Endothelial cell (in vitro differentiated cells): ENCODE results near the gene GALNT1. TPM values are rescaled to one million over a fixed set of nuclear protein-coding genes. Genes with fewer than 3 reads are reported as not detected.
A peak's percentile ranks its signal among the peaks of the same experiment; 100 is the strongest.

Experiments used
- DNase-seq: peaks from one replicate; pipeline ENCODE4 v3.0.0; 2021; ENCODE audit warnings: low spot score
- H3K27ac Mint-ChIP-seq: one replicate; pipeline ENCODE4 v1.8.0; 2021; ENCODE audit warnings: mixed read lengths, inconsistent platforms; ENCODE audit not compliant: unreplicated experiment
- H3K27me3 Mint-ChIP-seq: one replicate; pipeline ENCODE4 v1.8.0; 2021; ENCODE audit warnings: mild to moderate bottlenecking, moderate library complexity, mixed read lengths, inconsistent platforms; ENCODE audit not compliant: unreplicated experiment
- H3K36me3 Mint-ChIP-seq: one replicate; pipeline ENCODE4 v1.8.0; 2021; ENCODE audit warnings: mild to moderate bottlenecking, low read depth, mixed read lengths, inconsistent platforms; ENCODE audit not compliant: unreplicated experiment
- H3K4me1 Mint-ChIP-seq: one replicate; pipeline ENCODE4 v1.8.0; 2021; ENCODE audit warnings: mild to moderate bottlenecking, mixed read lengths, inconsistent platforms; ENCODE audit not compliant: unreplicated experiment
- H3K4me3 Mint-ChIP-seq: one replicate; pipeline ENCODE4 v1.8.0; 2021; ENCODE audit warnings: mild to moderate bottlenecking, mixed read lengths, inconsistent platforms; ENCODE audit not compliant: unreplicated experiment
- H3K9me3 Mint-ChIP-seq: one replicate; pipeline ENCODE4 v1.8.0; 2021; ENCODE audit warnings: mixed read lengths, inconsistent platforms; ENCODE audit not compliant: unreplicated experiment
- total RNA-seq: library from RNA; stranded (reverse); fragmentation: NEBNext Ultra II Directional; extraction: Animal tissue kit (Norgen Biotek cat#: 25700); gene quantifications from one replicate; pipeline ENCODE4 v1.2.1, GENCODE V29; 2021; ENCODE audit not compliant: unreplicated experiment
- TF ChIP-seq, protein P1 (sequence below): fragments of 200-600 bp; sonication (generic); IDR thresholded peaks from one replicate; pipeline ENCODE4 v1.5.0; 2021; ENCODE audit warnings: antibody characterized with exemption; ENCODE audit not compliant: unreplicated experiment

GALNT1 gene
- total RNA-seq, 1 donor from 2014 or later: 174 TPM

DNA sequence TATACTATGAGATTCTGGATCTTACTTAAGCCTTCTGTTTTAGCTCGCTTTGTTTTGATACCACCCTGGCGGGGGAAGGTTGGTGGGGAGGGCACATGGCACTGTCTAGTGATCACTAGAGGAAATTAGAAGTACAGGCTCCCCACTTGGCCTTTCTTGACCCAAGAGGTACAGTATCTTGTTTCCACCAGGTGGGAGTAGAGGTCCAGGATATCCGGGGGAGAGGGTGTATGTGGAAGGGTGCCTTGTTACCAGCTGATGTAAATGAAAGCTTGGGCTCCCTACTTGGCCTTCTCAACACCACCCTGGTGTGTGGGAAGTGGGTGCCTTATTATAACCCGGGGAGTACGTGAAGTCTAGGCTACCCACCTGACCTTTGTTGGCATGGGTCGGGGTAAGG, 7.5 kb downstream of the GALNT1 start:
- no peaks in the 10 kb centered on the region for H3K9me3 Mint-ChIP-seq
- H3K27me3 Mint-ChIP-seq: peaks cover 8% of the 10 kb centered on the region
- no peak overlapping the region for H3K4me3 Mint-ChIP-seq
- DNase-seq: peak; percentile 24
- peaks cover 18% of the 10 kb centered on the region for H3K4me1 Mint-ChIP-seq
- TF ChIP-seq, protein P1, sequence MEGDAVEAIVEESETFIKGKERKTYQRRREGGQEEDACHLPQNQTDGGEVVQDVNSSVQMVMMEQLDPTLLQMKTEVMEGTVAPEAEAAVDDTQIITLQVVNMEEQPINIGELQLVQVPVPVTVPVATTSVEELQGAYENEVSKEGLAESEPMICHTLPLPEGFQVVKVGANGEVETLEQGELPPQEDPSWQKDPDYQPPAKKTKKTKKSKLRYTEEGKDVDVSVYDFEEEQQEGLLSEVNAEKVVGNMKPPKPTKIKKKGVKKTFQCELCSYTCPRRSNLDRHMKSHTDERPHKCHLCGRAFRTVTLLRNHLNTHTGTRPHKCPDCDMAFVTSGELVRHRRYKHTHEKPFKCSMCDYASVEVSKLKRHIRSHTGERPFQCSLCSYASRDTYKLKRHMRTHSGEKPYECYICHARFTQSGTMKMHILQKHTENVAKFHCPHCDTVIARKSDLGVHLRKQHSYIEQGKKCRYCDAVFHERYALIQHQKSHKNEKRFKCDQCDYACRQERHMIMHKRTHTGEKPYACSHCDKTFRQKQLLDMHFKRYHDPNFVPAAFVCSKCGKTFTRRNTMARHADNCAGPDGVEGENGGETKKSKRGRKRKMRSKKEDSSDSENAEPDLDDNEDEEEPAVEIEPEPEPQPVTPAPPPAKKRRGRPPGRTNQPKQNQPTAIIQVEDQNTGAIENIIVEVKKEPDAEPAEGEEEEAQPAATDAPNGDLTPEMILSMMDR: no peak
- no peak overlapping the region for H3K27ac Mint-ChIP-seq
- H3K36me3 Mint-ChIP-seq: peaks cover 13% of the 10 kb centered on the region

DNA sequence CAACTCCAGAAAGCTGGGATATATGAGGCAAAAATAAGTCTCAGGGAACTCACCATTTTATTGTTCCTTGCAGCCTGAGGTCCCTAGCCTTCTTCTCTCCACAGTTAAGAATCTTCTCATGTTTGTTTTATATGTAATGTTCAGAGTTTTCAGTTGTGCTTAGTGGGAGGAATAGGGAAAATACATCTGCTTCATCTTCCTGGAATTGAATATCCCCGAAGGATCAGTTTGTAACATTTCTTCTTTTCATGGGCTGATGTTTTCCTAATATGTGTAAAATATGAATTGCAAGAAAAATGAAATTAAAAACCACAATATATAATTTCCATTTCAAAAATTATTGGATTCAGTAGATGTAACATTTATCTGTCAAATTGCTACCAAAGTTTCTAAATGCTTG, 8.0 kb downstream of the GALNT1 start:
- no peak overlapping the region for H3K27ac Mint-ChIP-seq
- H3K9me3 Mint-ChIP-seq: no peaks in the 10 kb centered on the region
- peaks cover 8% of the 10 kb centered on the region for H3K27me3 Mint-ChIP-seq
- H3K4me1 Mint-ChIP-seq: peaks cover 18% of the 10 kb centered on the region
- no peak for DNase-seq
- H3K4me3 Mint-ChIP-seq: no peak overlapping the region
- TF ChIP-seq, protein P1: no peak
- peaks cover 8% of the 10 kb centered on the region for H3K36me3 Mint-ChIP-seq

DNA sequence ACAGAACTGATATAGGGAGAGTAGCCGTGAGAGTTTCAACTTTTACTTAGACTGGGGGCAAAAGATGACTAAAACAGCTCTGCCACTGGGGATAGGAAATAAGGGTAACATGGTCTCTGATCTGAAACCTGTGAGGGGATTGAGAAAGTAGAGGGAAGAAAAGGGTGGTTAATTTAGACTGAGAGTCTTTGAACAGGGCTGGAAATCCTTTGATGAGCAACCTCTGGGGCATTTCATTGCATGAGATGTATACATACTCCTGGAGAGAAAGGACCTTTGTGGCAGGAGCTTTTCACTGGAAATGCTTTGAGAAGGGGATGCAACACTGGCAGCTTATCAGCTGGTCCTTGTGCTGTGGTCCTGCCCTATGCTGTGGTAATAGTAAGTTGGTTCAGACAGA, 9.4 kb downstream of the GALNT1 start:
- Mint-ChIP-seq H3K27ac (no peak overlapping the region), H3K36me3 (no peaks in the 10 kb centered on the region)
- TF ChIP-seq, protein P1: no peak

DNA sequence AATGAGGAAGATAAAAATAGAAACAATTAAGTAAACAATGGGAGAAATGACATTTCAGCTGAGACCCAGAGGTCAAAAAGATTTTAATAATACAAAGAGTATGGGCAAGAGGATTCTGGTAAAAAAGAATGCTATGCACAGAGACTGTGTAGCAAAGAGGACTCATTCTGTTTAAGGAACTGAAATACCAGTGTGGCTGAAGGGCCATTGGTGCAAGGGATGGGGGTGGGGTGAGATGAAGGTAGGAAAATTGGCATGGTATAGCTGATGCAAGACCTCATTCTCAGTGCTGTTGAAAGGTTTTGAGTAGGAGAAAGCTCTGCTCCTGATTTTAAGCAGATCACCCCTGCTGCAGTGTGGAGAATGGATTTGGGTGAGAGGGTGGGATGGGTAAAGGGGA, 10.8 kb downstream of the GALNT1 start:
- TF ChIP-seq, protein P1: no peak
- Mint-ChIP-seq H3K36me3 (no peaks in the 10 kb centered on the region), H3K27me3 (peaks cover 1% of the 10 kb centered on the region), H3K4me1 (peaks cover 14% of the 10 kb centered on the region), H3K4me3 (no peak overlapping the region), H3K27ac (no peak overlapping the region), H3K9me3 (no peaks in the 10 kb centered on the region)
- DNase-seq: no peak

More for the DNA sequence above, 9.4 kb downstream of the GALNT1 start:
- peaks cover 1% of the 10 kb centered on the region for H3K27me3 Mint-ChIP-seq
- no peak for DNase-seq
- no peaks in the 10 kb centered on the region for H3K9me3 Mint-ChIP-seq
- H3K4me1 Mint-ChIP-seq: peaks cover 14% of the 10 kb centered on the region
- no peak overlapping the region for H3K4me3 Mint-ChIP-seq

DNA sequence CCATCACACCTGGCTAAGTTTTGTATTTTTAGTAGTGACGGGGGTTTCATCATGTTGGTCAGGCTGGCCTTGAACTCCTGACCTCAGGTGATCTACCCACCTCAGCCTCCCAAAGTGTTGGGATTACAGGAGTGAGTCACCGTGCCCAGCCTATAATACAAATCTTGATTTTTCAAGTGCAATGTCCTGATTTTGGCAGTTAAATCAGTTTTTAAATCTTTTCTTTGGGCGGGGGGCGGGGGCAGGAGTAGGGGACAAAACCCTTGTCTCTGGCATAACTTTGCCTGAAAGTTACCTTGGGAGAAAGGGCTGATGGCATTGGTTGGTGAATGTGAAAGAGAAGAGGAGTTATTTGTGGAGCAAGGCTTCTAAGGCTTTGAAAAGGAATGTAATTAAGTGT, 12.3 kb downstream of the GALNT1 start:
- Mint-ChIP-seq H3K4me1 (peaks cover 8% of the 10 kb centered on the region), H3K4me3 (no peak overlapping the region), H3K27ac (no peak overlapping the region), H3K9me3 (no peaks in the 10 kb centered on the region), H3K27me3 (peaks cover 1% of the 10 kb centered on the region), H3K36me3 (peaks cover 7% of the 10 kb centered on the region)
- no peak for DNase-seq
- TF ChIP-seq, protein P1: no peak
